Body of pancreas (tissue), 4 donors: ENCODE results near the gene ADAMTSL3.
"Not testable (repeated sequence)": the region's sequence is repeated elsewhere in the genome, so short reads cannot be mapped to it uniquely, and the experiment has no call there.

ENCODE experiments used
- POLR2A ChIP-seq, 3 donors: fragments of 450-650 bp; IDR thresholded peaks; one replicate each; pipeline ENCODE4 v1.6.1; 2016; ENCODE audit warnings: antibody characterized with exemption in 3 of 3, mild to moderate bottlenecking in 2 of 3
- TF ChIP-seq, protein P1 (sequence below), 7 experiments: fragments of 450-650 bp in 4 of 7; fragments of 200-600 bp in 3 of 7; sonication (generic) in 3 of 7; IDR thresholded peaks; one replicate each; pipeline ENCODE4 v1.5.1; 2016 to 2019; ENCODE audit warnings: antibody characterized with exemption in 7 of 7

DNA sequence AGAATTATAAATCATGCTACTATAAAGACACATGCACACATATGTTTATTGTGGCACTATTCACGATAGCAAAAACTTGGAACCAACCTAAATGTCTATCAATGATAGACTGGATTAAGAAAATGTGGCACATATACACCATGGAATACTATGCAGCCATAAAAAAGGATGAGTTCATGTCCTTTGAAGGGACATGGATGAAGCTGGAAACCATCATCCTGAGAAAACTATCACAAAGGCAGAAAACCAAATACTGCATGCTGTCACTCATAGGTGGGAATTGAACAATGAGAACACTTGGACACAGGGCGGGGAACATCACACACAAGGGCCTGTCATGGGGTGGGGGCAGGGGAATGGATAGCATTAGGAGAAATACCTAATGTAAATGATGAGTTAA, 424.1 kb downstream of the ADAMTSL3 start:
- not testable (repeated sequence) for TF ChIP-seq POLR2A (IDR thresholded peaks at IDR 0.05)
- TF ChIP-seq, protein P1, sequence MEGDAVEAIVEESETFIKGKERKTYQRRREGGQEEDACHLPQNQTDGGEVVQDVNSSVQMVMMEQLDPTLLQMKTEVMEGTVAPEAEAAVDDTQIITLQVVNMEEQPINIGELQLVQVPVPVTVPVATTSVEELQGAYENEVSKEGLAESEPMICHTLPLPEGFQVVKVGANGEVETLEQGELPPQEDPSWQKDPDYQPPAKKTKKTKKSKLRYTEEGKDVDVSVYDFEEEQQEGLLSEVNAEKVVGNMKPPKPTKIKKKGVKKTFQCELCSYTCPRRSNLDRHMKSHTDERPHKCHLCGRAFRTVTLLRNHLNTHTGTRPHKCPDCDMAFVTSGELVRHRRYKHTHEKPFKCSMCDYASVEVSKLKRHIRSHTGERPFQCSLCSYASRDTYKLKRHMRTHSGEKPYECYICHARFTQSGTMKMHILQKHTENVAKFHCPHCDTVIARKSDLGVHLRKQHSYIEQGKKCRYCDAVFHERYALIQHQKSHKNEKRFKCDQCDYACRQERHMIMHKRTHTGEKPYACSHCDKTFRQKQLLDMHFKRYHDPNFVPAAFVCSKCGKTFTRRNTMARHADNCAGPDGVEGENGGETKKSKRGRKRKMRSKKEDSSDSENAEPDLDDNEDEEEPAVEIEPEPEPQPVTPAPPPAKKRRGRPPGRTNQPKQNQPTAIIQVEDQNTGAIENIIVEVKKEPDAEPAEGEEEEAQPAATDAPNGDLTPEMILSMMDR (IDR thresholded peaks at IDR 0.05): not testable (repeated sequence)
